GM21619 (cell line): ENCODE results near the gene KLHL12.

Experiments
- ATAC-seq: cut with Tn5 transposase; IDR thresholded peaks from one replicate; pipeline ENCODE4 v1.9.1; 2021; ENCODE audit not compliant: unreplicated experiment

KLHL12 gene

DNA sequence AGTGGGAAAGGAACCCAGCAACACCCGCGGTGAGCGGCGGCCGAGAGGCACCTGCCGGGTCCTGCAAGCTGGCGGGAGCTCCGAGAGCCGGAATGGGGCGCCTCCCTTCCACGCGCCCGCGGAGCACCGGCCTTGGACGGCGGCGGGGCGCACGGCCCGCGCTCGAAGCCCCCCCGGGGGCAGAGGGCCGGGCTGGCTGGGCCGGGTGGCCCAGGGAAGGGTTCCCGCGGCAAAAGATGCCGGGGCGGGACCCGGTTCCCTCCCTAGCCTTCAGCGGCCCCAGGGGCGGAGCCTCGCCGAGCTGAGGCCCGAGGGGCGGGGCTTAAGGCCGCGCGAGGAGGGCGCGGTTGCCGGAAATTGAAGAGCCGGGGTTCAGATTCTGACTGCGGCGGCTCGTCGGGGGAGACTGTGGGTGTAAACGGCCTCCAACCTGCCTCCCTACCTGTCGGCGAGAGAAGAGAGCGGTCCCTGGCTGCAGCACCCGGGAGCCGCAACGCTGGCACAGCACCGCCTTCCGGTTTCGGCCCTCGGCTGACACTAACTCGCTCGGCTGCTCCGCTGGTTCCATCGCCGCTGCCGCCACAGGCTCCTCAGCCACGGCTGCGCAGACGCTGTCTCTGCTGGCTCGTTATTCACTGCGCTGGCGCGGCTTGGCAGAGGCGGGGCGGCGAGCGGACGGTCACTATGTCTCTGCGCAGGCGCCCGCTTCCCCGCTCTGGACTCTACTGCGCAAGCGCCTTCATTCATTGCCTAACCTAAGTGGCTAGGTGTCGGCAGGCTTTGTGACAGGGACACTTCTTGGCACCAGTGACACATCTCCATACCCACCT is 38.3 kb downstream of the KLHL12 start, which contains the start of gene RABIF:
Gene RABIF, minus strand, starts transcription at position 619 of the 830 bp plus-strand sequence. Its CDS starts 51 bp downstream, at position 568.
- peak; percentile 85 for ATAC-seq

DNA sequence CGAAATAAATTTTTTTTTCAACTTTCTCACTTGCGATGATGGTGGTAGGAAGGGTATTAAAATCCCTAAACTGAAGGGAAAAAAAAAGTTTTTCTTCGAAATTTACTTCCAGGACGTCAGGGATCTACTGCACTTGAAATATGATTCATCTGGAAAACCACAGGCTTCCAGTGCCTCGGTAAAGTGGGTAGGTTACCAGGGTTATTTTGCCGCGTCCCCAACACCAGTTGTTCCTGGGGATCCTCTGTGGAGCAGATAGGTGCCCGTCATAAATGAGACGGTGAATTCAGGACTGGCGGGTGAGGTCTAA is 38.9 kb downstream of the KLHL12 start:
- no peak for ATAC-seq

DNA sequence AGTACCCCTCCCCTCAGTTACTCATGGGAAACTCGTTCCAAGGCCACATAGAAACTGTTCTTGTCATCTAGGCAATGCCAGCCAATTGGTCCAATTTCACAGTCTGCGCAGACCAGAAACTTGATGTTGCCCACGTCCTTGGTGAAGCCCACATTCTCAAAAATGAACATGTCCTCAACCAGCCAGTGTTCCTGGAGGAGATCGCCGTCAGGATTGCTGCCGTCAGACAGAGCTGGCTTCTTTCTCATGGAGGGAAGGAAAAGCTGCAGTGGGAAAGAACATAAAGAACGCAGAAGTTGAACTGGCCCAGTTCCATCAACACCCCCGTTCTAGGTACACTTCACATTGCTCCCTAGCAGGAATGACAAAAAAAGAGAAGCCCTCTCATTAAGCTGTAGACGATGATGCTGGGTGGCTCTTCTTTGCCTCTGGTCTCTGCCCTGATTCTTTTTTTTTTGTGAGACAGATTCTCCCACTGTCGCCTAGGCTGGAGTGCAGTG is 46.0 kb downstream of the KLHL12 start:
- ATAC-seq, result no peak

DNA sequence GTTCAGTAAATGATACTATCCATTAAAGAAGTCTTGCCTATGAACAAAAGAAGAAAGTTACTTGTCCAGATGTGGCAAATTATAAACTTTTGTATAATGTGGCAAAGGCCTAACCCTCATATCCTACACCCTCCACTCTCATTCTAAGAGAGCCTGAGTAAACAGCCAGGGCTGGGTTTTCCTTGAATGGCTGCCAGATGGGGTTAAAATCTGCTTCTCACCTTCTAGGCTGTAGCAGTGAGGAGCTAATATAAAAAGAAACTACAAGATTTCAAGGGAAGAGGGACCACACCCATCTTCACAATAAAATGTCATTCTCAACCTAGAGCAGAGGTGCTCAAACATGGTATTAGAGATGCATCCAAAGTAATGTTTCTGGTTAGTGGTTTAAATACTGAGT is 47.0 kb downstream of the KLHL12 start:
- no peak for ATAC-seq

DNA sequence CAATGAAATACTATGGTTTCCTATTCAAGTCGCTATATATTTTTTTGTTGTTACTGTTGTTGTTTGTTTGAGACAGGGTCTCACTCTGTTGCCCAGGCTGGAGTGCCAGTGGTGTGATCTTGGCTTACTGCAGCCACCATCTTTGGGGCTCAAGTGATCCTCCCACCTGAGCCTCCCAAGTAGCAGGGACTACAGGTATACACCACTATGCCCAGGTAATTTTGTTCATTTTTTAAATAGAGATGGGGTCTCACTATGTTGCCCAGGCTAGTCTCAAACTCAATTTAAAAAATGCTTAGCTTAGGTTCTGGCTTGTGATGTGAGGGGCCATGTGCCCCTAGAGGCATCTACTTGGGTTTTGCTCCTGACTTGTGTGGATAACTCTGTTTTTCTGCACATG is 47.9 kb downstream of the KLHL12 start:
- no peak for ATAC-seq

DNA sequence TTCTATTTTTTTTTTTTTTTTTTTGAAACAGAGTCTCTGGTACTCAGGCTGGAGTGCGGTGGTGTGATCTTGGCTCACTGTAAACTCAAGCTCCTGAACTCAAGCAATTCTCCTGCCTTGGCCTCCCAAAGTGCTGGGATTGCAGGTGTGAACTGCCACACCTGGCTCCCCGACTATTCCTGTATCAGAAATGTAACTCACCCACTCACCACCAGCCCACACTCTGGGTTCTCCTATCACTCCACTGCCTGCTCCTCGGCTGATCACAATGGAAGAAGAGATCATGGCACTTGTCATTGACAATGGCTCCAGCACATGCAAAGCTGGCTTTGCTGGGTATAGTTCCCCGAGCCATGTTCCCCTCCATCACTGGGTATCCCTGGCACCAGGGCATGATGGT is 54.0 kb downstream of the KLHL12 start:
- no peak for ATAC-seq

DNA sequence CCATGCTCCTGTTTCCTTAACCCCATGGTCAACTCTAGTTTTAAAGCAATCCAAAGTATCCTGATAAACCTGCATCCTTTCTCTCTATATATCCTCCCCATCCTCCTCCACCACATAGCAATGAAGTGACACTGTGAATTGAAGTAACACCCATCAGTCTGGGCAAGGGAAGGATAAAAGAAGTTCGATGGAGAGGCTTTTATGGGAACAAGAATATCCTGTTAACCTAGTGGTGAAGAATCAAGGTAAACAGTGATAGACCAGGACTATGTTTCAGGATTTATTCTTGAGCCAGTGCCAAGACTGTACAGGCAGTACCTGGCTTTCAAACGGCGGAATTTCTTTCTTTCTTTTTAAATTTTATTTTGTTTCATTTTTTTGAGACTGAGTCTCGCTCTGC is 55.7 kb downstream of the KLHL12 start:
- ATAC-seq, result no peak

DNA sequence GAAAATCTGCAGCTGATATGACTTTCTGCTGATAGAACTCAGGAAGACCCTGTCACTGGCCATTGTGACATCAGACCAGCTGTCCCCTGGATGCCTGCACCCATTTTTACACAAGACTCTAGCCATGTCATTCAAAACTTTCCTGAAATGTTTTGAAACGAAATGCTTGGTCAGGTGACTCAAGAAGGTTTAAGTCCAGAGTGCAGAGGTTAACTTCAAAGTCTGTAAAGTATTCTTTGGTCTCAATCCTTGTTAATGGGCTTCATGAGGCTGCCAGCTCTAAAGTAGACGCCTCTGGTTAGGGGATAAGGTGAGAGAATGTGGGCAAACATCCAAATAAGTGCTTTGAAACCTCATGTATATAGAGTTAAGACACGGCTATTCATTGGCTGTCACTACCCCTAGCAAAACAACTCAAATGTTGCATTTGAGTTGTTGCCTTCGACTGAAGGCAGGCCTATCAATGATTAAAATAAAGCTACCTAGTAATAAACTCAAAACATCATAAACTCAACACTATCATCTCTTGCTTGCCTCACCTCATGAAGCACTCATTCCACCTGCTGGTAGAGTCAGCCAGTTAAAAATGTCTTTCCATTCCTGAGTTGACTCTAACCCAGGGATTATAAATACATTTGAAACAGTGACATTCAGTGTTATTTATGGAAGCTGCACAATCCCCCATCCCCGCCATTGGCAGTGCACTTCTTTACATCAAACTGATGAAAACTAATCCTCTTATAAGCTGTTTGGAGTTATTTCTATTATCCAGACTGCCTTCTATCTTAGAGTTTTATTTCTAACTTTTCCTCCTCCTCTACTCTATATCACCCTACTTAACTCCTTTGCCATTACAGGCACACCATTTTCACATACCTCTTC is 64.1 kb downstream of the KLHL12 start:
- no peak for ATAC-seq

DNA sequence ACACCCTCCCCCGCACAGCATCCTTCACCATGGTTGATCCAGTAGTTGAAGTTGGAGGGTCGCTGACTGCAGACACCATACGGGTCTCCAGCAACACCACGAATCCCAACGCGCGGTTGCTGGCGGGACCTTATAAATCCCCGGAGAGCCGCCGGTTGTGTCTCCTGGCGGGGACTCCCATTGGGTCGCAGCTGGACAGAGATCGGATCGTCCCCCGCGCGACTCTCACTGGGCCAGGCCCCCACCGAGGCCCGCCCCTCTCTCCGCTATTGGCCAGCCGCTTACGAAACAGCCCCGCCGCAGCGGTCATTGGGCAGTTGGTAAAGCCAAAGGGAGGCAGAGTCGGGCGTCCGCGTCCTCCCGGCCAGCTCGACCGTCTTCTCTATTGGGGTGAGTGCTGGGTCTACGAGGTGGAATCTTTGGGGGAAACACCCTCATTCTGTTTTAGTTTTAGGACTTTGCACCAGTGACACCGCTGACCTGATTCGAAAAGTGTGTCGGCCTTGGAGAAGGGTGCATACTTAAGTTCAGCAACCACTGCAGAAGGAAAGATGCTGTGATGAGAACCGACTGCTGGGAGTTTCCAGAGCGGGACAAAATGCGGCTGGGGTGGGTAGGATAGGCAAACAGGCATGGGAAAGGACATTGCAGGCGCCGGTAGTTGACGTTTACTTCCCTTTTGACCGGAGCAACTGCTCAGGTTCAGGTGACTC is 65.5 kb downstream of the KLHL12 start:
- peak; percentile 81 for ATAC-seq

DNA sequence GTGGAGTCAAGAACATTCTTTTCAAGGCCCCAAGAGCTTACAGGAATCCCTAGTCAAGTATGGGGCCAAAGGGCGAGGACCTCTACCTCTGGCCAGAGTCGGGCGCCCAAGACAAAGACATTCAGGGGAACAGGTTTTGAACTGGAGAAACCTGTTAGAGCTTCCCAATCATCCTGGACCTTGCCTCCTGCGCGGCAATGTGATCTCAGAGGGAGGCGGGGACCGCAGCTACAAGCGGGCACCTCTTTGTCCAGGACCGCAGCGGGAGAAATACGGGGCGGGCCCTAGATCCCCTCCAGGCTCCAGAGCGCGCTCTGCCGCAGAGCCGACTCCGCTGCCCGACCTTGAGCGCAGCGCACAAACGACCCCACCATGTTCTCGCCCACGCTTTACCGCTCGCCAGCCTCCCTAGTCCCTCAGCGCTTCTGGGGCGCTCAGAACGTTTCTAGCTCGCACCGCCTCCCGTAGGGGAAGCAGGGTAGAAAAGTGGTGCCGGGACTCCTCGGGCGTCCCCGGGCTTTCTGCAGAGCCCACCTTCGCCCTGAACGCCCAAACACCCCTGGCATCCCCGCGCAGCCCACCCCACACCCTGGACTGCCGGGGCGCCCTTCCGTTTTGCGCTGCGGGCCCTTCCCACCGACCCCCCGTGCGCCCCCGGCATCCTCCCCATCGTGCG is 66.2 kb downstream of the KLHL12 start:
- ATAC-seq, result no peak

DNA sequence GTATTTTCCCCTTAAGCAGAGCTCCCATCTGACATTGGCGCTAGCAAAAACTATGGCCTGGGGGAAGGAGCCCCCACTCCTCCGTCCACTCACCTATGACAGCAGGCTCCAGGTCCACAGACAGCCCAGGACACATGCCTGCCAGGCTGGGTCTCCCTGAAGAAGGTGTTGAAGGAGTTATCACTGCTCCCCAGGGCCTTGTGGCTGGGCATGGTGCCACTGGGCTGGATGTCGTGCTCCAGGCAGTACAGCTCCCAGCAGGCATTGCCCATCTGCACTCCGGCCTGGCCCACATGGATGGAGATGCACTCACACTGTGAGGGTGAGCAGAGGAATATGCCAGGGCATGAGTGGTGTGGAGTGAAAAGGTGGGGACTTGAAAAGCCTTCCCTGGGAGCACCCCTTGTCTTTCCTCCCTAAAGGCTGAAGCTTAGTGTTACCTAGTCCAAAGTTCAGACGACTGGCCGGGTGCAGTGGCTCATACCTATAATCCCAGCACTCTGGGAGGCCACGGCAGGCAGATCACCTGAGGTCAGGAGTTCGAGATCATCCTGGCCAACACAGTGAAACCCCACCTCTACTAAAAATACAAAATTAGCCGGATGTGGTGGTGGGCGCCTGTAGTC is 68.1 kb downstream of the KLHL12 start:
- no peak for ATAC-seq

DNA sequence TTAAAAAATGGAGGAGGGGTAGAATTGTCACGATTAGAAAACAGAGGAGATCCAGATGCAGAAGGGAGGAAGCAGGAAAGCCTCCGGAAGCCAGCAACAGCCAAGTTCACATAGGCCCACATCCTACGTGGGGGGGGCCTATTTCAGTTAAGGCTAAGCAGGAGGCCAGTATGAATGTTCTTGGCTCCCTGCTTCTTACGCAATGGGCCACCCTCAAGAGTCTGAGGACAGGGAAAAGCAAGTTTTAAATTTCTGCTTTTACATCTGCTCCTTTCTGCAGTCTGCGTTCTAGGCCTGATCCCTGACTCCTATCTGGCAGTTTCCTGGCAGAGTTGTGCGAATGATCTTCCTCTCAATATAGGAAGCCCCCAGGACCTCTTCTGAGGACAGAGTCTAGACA is 68.7 kb downstream of the KLHL12 start:
- ATAC-seq, result no peak

DNA sequence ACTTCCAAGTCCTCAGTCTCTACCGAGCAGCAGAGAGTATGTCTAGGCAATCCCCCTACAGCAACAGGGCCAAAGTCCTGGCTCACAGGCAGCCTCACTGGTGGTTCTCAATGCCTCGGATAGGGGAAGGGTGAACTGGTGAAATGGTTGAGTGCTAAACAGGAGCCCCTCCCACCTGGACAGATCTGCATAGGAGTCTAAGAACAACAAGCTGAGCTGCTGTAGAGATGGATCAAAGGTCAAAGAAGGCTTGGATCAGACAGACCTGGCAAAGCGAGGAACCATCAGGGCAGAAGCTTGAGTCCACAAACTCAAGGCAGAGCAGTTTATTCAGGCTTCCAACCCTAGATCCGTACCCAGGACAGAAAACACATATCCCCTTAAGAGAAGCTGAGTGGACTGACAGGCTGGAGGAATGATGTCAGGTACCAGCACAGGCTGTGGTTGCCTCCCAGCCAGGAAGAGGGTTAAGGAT is 69.9 kb downstream of the KLHL12 start:
- ATAC-seq, result no peak

DNA sequence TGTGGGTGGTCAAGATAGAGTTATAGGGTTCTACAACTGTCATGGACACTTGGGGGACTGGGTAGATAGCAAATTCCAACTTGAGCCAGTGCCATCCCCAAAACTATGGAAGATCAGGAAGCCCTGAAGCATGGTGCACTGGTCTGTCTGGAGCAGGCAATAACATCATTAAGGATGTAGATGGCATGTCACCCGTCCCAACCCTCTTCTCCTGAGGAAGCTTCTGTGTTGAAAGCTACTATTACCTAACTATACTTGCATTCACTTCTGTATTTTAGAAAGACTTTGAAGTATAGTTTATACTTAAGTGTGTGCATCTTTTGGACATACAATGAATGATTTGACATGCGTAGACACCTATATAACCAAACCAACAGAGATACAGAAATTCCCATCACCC is 71.0 kb downstream of the KLHL12 start:
- no peak for ATAC-seq

DNA sequence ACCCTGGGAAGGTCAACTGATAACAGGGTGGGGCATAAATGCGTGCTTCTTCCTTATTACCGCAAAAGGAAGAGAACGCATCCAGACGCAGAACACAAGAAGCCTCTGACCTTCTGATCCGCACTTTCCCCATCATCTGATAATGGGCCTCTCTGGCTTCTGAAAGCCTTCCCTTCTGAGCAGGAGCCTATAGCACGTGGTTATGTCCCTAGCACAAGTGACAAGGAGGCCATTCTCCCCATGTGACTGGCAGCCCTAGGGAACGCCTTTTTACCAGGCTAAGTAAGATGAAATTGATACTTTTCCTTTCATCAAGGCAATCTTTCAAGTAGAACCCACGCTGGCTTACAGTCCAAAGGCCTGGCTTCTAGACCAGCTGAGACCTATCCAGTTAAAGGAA is 72.2 kb downstream of the KLHL12 start:
- no peak for ATAC-seq

DNA sequence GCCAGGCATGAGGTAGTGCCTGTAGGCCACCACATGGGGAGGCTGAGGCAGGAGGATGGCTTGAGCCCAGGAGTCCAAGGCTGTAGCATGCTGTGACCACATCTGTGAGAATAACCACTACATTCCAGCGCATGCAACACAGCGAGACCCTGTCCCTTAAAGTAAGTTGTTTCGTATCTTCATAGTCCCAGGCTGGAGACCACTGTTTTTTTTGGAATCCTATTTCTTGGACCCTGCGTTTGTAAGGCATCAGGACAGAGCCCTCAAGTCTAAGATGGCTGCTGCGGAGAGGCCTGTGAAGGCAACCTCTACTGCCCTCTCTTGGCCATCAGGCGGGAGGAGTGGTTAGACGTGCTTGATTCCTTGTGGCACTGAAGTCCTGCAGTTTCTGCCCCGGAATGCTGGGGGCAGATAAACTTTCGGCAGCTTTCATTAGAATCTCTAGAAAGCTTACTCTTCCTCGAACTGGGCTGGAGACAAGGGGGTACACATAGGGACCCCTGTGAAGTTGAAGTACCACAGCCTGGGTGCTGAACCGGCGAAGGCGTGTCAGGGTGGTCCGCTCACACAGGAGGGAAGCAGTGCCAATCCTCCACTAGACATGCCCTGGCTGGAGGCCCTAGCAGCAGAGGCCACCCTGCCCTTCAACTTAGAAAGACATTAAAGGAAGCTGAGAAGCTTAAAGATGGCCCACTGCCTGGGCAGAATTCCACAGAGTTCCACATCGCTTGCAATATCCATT is 74.7 kb downstream of the KLHL12 start:
- no peak for ATAC-seq

DNA sequence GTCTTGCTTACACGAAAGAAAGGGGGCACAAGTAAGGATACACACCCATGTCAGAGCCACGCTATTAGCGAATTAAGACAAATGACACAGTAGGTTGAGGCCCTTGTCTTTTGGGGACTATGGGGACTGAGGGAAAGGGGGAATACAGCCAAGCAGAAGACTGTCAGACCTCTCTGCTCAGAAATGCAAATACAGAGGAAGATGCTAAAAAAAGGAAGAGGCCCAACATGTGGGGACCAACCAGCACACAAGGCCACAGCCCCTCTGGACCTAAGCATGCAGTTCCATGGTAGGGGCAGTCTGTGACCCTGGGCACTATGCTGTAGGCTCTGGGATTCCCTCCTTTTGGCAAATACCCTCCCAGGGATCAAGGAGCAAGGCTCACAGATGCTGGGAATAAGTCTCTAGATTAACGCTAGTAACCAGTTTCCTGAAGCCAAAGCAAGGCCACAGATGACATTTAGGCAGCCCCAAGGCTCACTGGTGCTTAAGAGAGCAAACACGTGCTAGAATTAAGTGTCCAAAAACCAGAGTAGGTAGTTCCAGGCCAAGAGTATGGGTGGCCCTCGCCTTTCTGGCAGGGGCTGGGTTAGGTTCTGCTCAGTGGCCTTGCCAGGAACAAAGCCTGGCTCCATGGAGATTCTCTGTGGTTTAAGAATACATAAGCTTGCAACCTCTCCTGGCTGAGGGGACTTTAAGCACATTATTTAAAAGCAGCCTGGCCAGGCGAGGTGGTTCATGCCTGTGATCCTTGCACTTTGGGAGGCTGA is 76.3 kb downstream of the KLHL12 start:
- ATAC-seq, result no peak

DNA sequence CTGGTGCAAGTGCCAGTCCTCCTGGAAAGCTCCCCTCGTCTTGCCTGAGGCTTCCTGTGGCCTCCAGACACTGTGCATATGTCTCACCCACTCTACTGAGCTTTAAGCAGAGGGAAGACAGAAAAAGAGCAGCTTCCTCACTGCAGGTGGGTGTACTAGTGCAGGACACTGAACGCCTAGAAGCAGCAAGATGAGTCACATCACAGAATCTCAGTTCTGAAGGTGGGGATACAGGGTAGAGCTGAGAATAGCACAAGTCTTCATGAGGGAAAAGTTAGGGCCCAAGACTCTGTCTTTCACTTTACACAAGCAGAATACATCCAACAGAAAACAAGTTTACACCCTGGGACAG is 78.9 kb downstream of the KLHL12 start:
- ATAC-seq, result peak; percentile 86

DNA sequence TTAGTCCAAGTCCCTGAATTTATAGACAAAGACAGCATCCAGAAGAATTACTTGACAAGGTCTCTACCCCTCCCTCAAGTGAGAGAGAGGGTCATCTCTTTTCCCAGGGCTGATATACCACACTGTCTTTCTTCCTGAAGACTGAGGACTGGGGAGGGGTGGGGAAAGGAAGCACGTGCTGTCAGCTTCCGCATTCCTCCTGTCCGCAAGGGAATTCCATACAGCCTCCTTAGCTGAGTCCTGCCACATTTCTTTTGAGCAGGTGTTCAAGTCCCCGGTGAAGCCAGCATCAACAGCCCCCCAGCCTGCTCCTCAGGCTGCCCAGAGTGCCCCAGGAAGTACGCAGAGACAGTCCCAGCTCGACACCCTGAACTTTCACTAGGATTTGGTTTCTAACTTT is 82.1 kb downstream of the KLHL12 start:
- ATAC-seq, result no peak
